Epidermal melanocyte (primary cell): Measurements from ENCODE around the gene FGF6.

Source experiments
- DNase-seq: peaks from one replicate; pipeline ENCODE4 v3.0.0; 2011; ENCODE audit warnings: low spot score; ENCODE audit not compliant: insufficient read length

The FGF6 gene

GRCh38 chr12:4448371-4448940 lies 2.8 kb upstream of the FGF6 start:
- DNase-seq, result no peak

DNA sequence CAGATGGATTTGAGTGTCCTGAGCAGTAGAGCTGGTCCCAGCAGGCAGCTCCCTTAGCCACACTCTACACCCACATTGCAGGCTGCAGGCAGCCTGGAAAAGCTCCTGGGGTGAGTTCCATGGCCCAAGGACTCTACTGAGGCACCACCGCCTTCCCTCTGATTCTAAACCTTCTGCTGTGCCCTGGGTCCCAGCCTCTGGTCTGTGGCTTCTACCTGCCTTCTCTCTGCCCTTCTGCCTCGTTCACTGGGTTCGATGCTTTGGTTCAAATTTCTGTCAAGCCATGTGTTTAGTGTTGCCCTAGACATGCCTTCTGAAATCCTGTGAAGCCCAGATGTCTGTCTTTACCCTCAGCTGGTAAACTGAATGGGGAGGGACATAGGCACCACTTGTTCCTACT lies 1.5 kb upstream of the FGF6 start:
- no peak for DNase-seq

GRCh38 chr12:4446335-4446734 lies 720 bp upstream of the FGF6 start:
- DNase-seq, result no peak

DNA sequence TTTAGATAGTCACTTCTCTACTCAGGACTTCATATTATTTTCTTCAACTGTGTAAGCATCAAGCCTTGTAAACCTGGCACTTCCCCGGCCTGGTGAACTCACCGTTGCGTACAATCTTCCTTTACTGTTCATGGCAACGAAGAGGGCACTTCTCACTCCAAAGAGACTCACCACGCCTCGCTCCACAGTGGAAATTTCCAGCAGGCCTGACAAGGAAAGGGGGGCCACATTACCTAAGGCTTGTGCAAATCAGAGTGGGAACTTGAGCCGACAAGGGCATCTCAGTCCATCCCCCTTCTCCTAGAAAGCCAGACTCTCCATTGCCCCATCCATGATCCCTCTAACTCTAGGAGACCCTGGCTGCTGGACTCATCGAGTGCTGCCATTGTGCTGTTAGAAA lies 1.6 kb downstream of the FGF6 start:
- no peak for DNase-seq

GRCh38 chr12:4443616-4444015 lies 2.0 kb downstream of the FGF6 start:
- DNase-seq, result no peak

GRCh38 chr12:4441355-4442335 lies 4.0 kb downstream of the FGF6 start:
- no peak for DNase-seq

DNA sequence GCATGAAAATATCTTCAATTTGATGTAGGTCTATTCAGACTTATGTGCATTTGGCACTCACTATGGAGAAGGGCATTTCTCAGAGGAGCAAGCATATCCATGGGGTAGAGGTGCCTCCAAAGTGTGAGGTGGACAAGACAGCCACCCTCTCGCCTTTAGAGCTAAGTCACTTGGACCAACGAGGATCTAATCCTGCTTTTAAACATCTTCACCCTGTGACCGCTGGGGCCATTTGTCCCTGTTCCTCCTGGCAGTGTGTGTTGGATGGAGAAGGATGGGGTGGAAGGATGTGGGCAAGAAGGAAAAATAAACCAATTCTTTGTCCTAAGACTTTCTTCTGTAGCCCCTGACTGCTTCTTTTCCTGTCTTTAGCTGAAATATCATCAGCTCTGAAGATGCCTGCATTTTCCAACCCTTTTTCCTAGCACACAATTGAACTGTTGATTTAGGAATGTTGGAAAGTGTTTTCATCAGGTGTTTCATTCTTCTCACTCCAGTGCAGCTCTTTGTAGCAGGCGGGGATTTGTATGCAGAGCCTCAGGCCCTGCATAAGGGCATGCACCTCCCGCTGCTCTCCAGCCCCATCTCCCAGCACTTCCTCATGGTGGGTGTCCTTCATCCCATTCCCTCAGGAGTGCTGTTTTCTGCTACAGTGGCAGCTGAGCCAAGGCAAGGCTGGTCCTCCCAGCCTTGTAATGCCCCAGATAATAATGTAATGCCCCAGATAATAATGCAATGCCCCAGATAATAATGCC lies 5.3 kb downstream of the FGF6 start:
- DNase-seq, result no peak

GRCh38 chr12:4439736-4440135 lies 5.9 kb downstream of the FGF6 start:
- DNase-seq, result no peak

DNA sequence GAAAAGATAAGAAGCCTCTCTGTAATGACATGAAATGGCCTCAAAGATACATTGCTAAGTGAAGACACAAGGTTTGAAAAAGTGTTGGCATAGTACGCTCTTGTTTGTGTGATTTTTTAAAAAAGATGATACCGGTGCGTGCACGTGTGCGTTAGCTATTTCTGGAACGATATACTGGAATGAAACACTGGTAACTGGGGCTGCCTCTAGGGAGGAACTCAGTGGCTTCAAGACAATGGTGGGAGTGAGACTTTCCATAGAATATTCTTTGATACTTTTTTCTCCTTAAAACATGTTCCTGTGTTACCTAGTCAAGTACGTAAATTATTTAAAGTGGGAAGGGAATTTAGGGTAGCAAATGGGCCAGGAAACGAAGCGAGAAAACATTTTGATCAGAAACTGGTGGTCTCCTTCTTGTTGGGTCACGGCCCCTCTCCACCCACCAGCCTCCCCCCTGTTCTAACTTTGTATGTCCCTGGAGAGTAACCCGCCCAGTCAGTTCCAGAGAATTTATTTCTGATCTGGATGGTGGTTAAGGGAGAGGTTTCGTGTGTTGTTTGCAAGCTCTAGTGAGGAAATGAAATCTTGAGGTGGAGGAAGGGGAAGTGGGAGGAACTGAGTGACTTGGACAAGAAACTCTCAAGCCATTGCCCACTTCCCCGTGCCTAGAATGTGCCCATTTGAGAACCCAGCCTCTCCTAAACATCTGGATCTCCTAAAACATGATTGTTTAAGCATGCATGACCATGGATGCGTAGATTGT lies 6.6 kb downstream of the FGF6 start:
- no peak for DNase-seq

GRCh38 chr12:4435537-4435936 lies 10.1 kb downstream of the FGF6 start:
- DNase-seq, result no peak

GRCh38 chr12:4434706-4435425 lies 10.7 kb downstream of the FGF6 start:
- no peak for DNase-seq

DNA sequence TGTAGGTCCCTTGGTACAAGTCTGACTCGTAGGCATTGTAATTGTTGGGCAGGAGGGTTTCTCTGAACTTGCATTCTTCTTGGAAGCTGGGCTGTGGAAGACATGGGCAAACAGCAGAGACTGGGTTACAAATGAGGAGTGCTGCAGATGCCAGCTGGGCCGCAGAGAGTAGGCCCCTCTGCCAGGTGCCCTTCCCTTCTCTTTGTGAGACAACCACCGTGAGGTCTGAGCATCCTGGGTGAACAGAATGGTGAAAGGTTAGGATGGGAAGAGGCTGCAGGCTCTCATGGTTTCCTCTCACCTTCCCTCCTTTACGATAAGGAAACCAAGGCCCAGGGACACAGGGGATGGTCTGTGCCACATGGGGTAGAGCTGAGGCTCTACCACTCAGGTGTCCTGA lies 11.3 kb downstream of the FGF6 start:
- DNase-seq, result no peak

DNA sequence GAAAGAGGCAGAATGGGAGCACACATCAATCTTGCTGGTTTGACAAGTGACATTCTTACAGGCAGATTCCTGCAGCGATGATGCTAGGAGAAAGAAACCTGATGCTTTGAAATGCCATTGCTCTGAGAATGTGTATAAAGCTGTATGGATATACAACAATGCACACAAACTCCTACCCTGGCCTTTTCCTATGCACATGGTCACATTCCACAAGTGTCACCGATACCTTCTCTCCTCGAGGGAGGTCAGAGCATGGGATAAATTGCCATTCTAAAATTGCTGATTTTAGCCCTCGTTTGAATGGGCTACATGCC lies 11.9 kb downstream of the FGF6 start:
- DNase-seq, result no peak

- no peak for DNase-seq
Observed at GRCh38 chr12:4432878-4433744, 12.5 kb downstream of the FGF6 start.

DNA sequence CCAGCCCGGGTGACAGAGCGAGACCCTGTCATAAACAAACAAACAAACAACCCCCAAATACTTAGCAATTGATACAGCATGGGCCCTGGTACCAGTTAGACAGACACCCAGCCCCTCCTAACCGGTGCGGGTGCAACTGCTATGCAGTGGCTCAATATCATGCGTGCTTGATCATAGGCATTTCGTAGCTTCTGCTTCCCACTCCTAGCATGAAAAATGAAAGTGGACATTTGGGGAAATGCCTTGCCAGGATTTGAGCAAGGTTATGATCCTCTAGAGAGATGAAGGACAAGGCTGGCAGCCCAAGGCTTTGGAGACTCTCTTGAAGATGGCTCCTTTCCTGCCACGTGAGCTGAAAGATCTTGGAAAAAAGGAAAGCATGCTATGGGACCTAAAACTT lies 13.7 kb downstream of the FGF6 start:
- no peak for DNase-seq

DNA sequence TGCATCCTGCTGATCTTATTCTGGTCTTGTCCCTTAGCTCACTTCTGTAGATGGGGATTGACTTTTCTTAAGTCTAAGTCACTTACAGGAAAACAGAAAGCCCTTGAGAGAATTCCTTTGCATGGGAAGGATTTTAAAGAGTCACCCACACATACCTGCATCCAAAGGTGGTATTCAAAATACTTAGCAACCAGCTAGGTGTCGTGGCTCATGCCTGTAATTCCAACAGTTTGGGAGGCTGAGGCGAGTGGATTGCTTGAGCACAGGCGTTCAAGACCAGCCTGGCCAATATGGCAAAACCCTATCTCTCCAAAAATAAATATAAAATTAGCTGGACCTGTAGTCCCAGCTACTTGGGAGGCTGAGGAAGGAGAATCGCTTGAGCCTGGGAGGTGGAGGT lies 14.2 kb downstream of the FGF6 start:
- DNase-seq, result no peak

GRCh38 chr12:4424422-4424821 lies 21.2 kb downstream of the FGF6 start:
- no peak for DNase-seq

DNA sequence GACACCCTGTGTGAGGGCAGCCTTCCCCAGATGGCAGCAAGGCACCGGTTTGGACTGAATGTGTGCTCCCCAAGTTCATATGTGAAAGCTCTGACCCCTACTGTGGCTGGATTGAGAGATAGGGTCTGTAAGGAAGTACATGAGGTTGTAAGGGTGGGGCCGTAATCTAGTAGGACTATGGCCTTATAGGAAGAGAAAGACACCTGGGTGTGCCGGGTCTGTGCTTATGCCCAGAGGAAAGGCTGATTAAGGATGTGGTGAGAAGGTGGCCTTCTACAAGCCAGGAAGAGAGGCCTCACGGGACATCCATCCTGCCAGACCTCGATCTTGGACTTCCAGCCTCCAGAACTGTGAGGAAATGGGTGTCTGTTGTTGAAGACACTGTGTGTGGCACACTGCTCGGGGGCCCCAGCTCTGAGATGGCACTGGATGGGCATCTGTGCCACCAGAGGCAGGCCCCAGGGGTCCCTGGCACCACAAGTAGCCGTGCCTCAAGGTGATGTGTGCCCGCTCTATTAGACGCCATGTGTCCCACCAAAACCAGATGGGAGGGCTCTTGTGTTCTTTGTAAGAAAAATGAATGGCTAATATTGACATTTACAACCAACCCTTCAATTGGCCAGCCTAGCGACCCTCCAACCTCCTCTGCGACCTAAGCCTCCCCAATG lies 22.0 kb downstream of the FGF6 start:
- DNase-seq, result no peak

GRCh38 chr12:4422985-4423384 lies 22.6 kb downstream of the FGF6 start:
- no peak for DNase-seq
